Nephron (organoid): ENCODE data around the gene SP1.

ENCODE experiments used
- H3K27ac Mint-ChIP-seq, 3 experiments: 2 replicates each; pipeline ENCODE4 v1.8.0; 2020; ENCODE audit warnings: mixed read lengths in 3 of 3, mild to moderate bottlenecking in 2 of 3, moderate library complexity in 1 of 3
- H3K27me3 Mint-ChIP-seq: 2 replicates; pipeline ENCODE4 v1.8.0; 2021; ENCODE audit warnings: low read depth, mild to moderate bottlenecking, moderate library complexity, mixed read lengths
- H3K36me3 Mint-ChIP-seq: 2 replicates; pipeline ENCODE4 v1.8.0; 2020; ENCODE audit warnings: low read depth, mixed read lengths
- H3K4me1 Mint-ChIP-seq: 2 replicates; pipeline ENCODE4 v1.8.0; 2020; ENCODE audit warnings: mixed read lengths
- H3K4me3 Mint-ChIP-seq, 3 experiments: 2 replicates each; pipeline ENCODE4 v1.8.0; 2020; ENCODE audit warnings: mild to moderate bottlenecking in 3 of 3, mixed read lengths in 3 of 3, moderate library complexity in 2 of 3
- H3K9me3 Mint-ChIP-seq: 2 replicates; pipeline ENCODE4 v1.8.0; 2020; ENCODE audit warnings: mixed read lengths
- CTCF ChIP-seq, 3 experiments: fragments of 200-600 bp; sonication (generic); IDR thresholded peaks; one replicate each; pipeline ENCODE4 v1.5.0; 2021; ENCODE audit warnings: antibody characterized with exemption in 3 of 3; ENCODE audit not compliant: unreplicated experiment in 3 of 3

SP1 gene

DNA sequence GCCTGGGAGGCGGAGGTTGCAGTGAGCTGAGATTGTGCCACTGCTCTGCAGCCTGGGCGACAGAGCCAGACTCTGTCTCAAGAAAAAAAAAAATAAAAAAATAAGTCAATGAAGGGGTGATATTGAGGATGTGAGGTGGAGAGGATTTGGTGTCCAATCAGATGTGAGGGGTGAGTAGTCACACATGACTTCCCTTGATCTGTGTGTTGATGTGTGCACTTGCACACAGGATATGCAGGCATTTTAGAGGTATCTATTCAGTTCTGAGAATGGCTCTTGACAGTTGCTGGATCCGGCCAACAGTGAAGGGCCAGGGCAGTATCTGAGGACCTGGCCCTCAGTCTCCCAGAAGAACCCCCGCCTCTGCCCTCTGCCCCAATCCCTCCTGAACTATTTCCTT is 36.0 kb upstream of the SP1 start:
- peaks cover 15% of the 10 kb centered on the region for H3K27me3 Mint-ChIP-seq
- peak overlapping the region; percentile 67 to 82 (median 76) for H3K4me3 Mint-ChIP-seq
- no peaks in the 10 kb centered on the region for H3K36me3 Mint-ChIP-seq
- peak overlapping the region; percentile 8 to 46 (median 38) for H3K27ac Mint-ChIP-seq
- no peak for TF ChIP-seq CTCF (IDR thresholded peaks at IDR 0.05; ENCODE audit: unreplicated experiment in 3 of 3)
- H3K4me1 Mint-ChIP-seq, result peaks cover 26% of the 10 kb centered on the region
- no peaks in the 10 kb centered on the region for H3K9me3 Mint-ChIP-seq

DNA sequence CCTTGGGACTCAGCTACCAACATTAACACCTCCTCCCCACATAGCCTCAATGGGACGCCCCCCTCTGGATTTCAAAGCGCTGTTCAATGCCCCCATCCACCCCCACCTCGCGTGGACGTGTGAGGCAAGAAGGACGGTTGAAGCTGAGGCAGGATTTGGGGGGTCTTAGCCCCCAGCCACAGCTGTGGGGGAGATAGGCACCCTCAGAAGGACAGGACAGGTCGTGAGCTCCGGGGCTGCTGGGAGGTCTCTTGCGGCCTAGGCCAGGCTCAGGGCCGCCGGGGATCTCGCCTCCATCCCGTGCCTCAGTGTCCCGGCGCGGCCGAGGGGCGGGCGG is 35.5 kb upstream of the SP1 start:
- peaks cover 26% of the 10 kb centered on the region for H3K4me1 Mint-ChIP-seq
- peaks cover 15% of the 10 kb centered on the region for H3K27me3 Mint-ChIP-seq
- H3K9me3 Mint-ChIP-seq, result no peaks in the 10 kb centered on the region
- TF ChIP-seq CTCF (IDR thresholded peaks at IDR 0.05; ENCODE audit: unreplicated experiment in 3 of 3), result no peak
- H3K27ac Mint-ChIP-seq, result peak overlapping the region; percentile 8 to 46 (median 38)
- no peaks in the 10 kb centered on the region for H3K36me3 Mint-ChIP-seq
- peak overlapping the region; percentile 67 to 82 (median 76) for H3K4me3 Mint-ChIP-seq

DNA sequence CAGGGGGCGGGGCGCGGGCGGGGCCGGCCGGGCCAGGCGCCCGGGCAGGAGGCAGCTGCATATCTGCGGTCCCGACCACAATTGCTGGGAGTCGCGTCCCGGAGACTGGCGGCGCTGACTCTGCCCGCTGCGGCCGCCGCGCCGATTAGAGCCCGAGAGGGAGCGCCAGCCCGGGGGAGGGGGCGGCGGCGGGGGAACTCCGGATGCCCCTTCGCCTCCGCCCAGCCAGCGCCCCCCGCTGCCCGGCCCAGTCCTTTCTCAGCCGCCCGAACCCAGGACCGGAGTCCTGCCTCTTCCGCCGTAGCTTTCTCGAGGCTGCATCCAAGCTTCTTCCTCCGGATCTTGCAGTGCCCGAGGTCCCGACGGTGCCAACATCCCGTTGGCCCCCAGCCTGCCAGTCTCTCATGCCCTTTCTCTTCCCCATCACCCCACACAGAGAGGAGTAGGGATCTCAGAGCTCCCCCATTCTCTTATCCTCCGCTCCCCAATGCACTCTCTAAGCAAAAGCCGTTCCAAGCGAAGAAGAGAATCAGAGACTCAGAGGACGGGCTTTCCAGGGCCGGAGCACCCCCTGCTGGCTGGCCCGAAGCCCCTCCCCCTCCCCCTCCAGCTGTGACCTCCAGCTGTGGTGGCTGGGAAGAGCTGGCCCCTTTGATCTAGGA is 35.0 kb upstream of the SP1 start:
- Mint-ChIP-seq H3K4me1 (peaks cover 26% of the 10 kb centered on the region), H3K36me3 (no peaks in the 10 kb centered on the region), H3K27me3 (peaks cover 15% of the 10 kb centered on the region), H3K4me3 (peak overlapping the region; percentile 98 to 99 (median 98)), H3K27ac (peak overlapping the region; percentile 89 to 96 (median 92)), H3K9me3 (no peaks in the 10 kb centered on the region)
- peak; percentile 53 to 74 (median 62) for TF ChIP-seq CTCF (IDR thresholded peaks at IDR 0.05; ENCODE audit: unreplicated experiment in 3 of 3)

DNA sequence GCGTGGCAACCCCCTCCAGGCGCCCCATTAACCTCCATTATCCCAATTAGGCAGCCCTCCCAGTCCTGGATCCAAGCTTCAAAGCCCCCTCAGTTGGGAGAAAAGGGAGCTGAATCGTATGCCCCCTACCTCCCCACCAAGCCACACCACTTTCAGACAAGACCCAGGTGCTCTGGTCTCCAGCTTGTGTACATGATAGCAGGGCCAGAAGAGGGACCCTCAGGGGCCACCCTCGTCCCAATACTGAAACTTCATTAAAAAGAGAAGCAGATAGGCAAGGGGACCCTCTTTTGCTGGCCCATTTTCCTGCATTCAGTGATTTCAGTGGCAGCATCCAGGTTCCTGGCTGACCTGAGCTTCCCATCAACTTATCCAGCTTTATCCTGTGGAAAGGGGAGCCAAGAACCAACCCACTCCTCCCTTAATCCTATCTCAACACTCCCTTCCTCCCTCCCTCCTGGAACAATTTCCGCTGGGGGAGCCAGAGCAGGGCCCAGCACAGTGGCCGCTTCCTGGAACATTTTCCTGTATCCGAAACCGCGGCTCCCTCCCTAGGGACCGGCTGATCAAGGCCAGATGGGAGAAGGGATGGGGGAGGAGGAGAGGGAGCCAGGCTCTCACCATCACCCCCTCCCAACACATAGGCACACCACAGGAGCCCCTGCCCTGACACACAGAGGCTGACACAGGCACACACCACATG is 34.3 kb upstream of the SP1 start:
- H3K27ac Mint-ChIP-seq, result peak overlapping the region; percentile 89 to 96 (median 92)
- H3K27me3 Mint-ChIP-seq, result peaks cover 15% of the 10 kb centered on the region
- H3K4me1 Mint-ChIP-seq, result peaks cover 26% of the 10 kb centered on the region
- peak overlapping the region; percentile 98 to 99 (median 98) for H3K4me3 Mint-ChIP-seq
- no peaks in the 10 kb centered on the region for H3K36me3 Mint-ChIP-seq
- H3K9me3 Mint-ChIP-seq, result no peaks in the 10 kb centered on the region
- no peak for TF ChIP-seq CTCF (IDR thresholded peaks at IDR 0.05; ENCODE audit: unreplicated experiment in 3 of 3)

- H3K4me1 Mint-ChIP-seq, result peaks cover 26% of the 10 kb centered on the region
- TF ChIP-seq CTCF (IDR thresholded peaks at IDR 0.05; ENCODE audit: unreplicated experiment in 3 of 3), result no peak
- H3K27me3 Mint-ChIP-seq, result peaks cover 15% of the 10 kb centered on the region
- peak overlapping the region in 1 of 3 experiments; percentile 64 for H3K4me3 Mint-ChIP-seq
- peak overlapping the region in 1 of 3 experiments; percentile 92 for H3K27ac Mint-ChIP-seq
- H3K9me3 Mint-ChIP-seq, result no peaks in the 10 kb centered on the region
- H3K36me3 Mint-ChIP-seq, result no peaks in the 10 kb centered on the region
These were observed 33.5 kb upstream of the SP1 start for GRCh38 chr12:53346491-53346890.
